GM18951 (cell line): ENCODE results near the gene GOLGA8J.
"Not testable (repeated sequence)": the region's sequence is repeated elsewhere in the genome, so short reads cannot be mapped to it uniquely, and the experiment has no call there.

Source experiments
- POLR2A ChIP-seq: IDR thresholded peaks from 4 replicates; pipeline ENCODE4 v1.6.1; 2011; ENCODE audit warnings: mild to moderate bottlenecking; ENCODE audit not compliant: insufficient read length, insufficient read depth; ENCODE audit errors: extremely low read depth
- in situ Hi-C: fragments of 300-500 bp; cut with MboI; formaldehyde crosslinking; loops from one replicate; pipeline ENCODE4 v1.12.0; 2022; ENCODE audit warnings: low sequenced_read_pairs, mixed read lengths, inconsistent platforms; ENCODE audit not compliant: unreplicated experiment

Gene GOLGA8J

GRCh38 chr15:30082655-30083054 is at the start of gene GOLGA8J:
GOLGA8J (plus strand) TSS chr15:30082955; CDS start chr15:30083053, 98 bp downstream.
- in situ Hi-C loops, result not testable (repeated sequence)

- in situ Hi-C loops, result no loop called here
- no peak for TF ChIP-seq POLR2A
Observed at GRCh38 chr15:30033211-30033610, 49.5 kb upstream of the GOLGA8J start.

- no peak for TF ChIP-seq POLR2A
- in situ Hi-C loops, result no loop called here
Observed at GRCh38 chr15:30033763-30034162, 49.0 kb upstream of the GOLGA8J start.

- in situ Hi-C loops, result no loop called here
- TF ChIP-seq POLR2A, result no peak
Observed at GRCh38 chr15:30036036-30036703, 46.6 kb upstream of the GOLGA8J start.

- no peak for TF ChIP-seq POLR2A
- in situ Hi-C loops, result no loop called here
Observed at GRCh38 chr15:30038667-30039523, 43.9 kb upstream of the GOLGA8J start.

GRCh38 chr15:30041868-30042267 is 40.9 kb upstream of the GOLGA8J start:
- in situ Hi-C loops, result no loop called here
- no peak for TF ChIP-seq POLR2A

- TF ChIP-seq POLR2A, result no peak
- in situ Hi-C loops, result no loop called here
Observed at GRCh38 chr15:30042556-30042955, 40.2 kb upstream of the GOLGA8J start.

GRCh38 chr15:30043211-30043655 is 39.5 kb upstream of the GOLGA8J start:
- in situ Hi-C loops, result no loop called here
- no peak for TF ChIP-seq POLR2A

GRCh38 chr15:30044377-30044776 is 38.4 kb upstream of the GOLGA8J start:
- in situ Hi-C loops, result no loop called here
- no peak for TF ChIP-seq POLR2A

GRCh38 chr15:30044826-30045225 is 37.9 kb upstream of the GOLGA8J start:
- in situ Hi-C loops, result not testable (repeated sequence)

GRCh38 chr15:30045248-30046041 is 37.3 kb upstream of the GOLGA8J start:
- in situ Hi-C loops, result not testable (repeated sequence)

GRCh38 chr15:30046430-30046829 is 36.3 kb upstream of the GOLGA8J start:
- in situ Hi-C loops, result no loop called here
- TF ChIP-seq POLR2A, result no peak

GRCh38 chr15:30055604-30056003 is 27.2 kb upstream of the GOLGA8J start:
- in situ Hi-C loops, result no loop called here

GRCh38 chr15:30056166-30056565 is 26.6 kb upstream of the GOLGA8J start:
- TF ChIP-seq POLR2A, result no peak
- in situ Hi-C loops, result no loop called here

More at GRCh38 chr15:30055604-30056003, 27.2 kb upstream of the GOLGA8J start:
- no peak for TF ChIP-seq POLR2A

- TF ChIP-seq POLR2A, result no peak
- in situ Hi-C loops, result no loop called here
Observed at GRCh38 chr15:30059771-30060170, 23.0 kb upstream of the GOLGA8J start.
